ENCODE results near the gene SLC27A4.
A peak's percentile ranks its signal among the peaks of the same experiment; 100 is the strongest.

The SLC27A4 gene

GRCh38 chr9:128317629-128318028 is 22.7 kb upstream of the SLC27A4 start:
- no peak overlapping the region for H3K27ac ChIP-seq
- TF ChIP-seq CTCF (IDR thresholded peaks at IDR 0.05) (no peak), ZFX (IDR thresholded peaks at IDR 0.05; ENCODE audit: borderline replicate concordance) (no peak)

GRCh38 chr9:128321343-128321742 is 19.0 kb upstream of the SLC27A4 start:
- peak overlapping the region; percentile 92 for H3K27ac ChIP-seq
- TF ChIP-seq CTCF (IDR thresholded peaks at IDR 0.05) = no peak
- no peak for TF ChIP-seq ZFX (IDR thresholded peaks at IDR 0.05; ENCODE audit: borderline replicate concordance)

GRCh38 chr9:128321879-128322403 is 18.4 kb upstream of the SLC27A4 start:
- TF ChIP-seq CTCF (IDR thresholded peaks at IDR 0.05) = no peak
- no peak for TF ChIP-seq ZFX (IDR thresholded peaks at IDR 0.05; ENCODE audit: borderline replicate concordance)
- H3K27ac ChIP-seq = peak overlapping the region; percentile 92

DNA sequence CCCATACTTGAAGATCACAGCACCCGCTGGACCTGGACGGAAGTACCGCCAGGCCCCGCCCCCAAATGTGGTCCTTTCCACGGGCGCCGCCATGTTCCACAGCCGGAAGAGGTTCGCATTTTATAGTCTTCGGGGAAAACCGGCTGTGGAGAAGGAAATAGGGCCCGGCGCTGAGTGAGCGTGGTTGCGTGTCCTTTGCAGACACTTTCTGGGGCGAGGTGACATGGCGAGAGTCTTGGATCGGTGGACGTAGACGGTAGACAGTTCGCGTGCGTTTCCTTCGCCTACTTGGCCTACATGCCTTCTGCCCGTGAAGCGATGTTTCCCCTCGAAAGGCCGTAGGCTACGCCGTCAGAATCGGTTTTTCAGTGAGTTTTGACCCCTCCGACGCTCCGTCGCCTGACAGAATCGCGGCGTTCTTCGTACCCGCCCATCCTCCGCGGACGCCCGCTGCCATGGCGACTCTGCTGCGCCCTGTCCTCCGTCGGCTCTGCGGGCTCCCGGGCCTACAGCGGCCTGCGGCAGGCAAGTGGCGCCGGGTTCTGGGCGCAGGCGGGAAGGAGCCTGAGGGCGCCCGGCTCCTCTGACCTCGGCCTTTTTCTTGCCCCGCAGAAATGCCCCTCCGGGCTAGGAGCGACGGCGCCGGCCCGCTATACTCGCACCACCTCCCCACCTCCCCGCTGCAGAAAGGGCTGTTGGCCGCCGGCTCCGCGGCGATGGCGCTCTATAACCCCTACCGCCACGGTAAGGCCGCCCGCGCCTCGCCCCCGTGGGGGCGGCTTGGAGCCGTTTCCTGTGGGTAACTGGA is 17.7 kb upstream of the SLC27A4 start, which contains the start of the genes COQ4 and TRUB2:
Gene COQ4 (plus strand): TSS at position 436 of the 808 bp plus-strand sequence. CDS start 20 bp downstream, at position 456.
Gene TRUB2 (minus strand): TSS at position 44 of the 808 bp plus-strand sequence. CDS start 39 bp downstream, at position 5.
- peak within 1 kb of the TSS; percentile 92 for H3K27ac ChIP-seq
- no peak for TF ChIP-seq CTCF (IDR thresholded peaks at IDR 0.05)
- no peak for TF ChIP-seq ZFX (IDR thresholded peaks at IDR 0.05; ENCODE audit: borderline replicate concordance)

DNA sequence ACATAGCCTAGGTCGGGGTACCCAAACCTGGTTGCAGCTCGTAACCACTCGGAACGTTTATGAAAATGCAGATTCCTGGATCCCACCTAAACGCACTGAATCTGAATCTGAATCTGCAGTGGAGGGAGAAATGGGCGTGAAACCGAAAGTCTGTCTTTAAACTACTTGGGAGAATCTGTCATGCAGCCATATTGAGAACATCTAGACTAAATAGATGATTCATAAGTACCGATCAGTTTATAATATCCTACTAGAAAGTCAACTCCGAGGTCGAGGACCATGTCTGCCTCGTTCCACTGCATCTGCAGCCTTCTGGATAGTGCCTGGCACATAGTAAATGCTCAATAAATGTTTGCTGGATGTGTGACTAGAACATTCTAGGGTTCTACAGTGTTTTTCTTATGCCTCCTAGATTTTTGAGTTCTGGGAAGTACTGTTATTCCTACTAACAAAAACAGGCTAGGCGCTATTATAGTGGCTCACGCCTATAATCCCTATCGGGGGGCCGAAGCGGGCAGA is 17.1 kb upstream of the SLC27A4 start:
- peak overlapping the region; percentile 92 for H3K27ac ChIP-seq
- TF ChIP-seq CTCF (IDR thresholded peaks at IDR 0.05) = no peak
- TF ChIP-seq ZFX (IDR thresholded peaks at IDR 0.05; ENCODE audit: borderline replicate concordance) = no peak

GRCh38 chr9:128323791-128324190 is 16.5 kb upstream of the SLC27A4 start:
- no peak for TF ChIP-seq ZFX (IDR thresholded peaks at IDR 0.05; ENCODE audit: borderline replicate concordance)
- H3K27ac ChIP-seq = peak overlapping the region; percentile 92

DNA sequence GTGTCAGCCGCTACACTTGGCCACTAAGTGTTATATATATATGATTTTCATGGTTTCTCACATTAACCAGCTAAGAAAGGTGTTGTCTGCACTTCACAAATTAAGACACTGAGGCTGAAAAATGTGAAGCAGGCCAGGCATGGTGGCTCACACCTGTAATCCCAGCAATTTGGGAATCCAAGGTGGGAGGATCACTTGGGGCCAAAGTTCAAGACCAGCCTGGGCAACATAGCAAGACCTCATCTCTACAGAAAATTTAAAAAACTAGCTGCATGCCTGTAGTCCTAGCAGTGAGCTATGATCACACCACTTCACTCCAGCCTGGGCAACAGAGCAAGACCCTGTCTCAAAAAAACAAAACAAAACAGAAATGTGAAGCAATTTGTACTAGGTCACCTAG is 15.9 kb upstream of the SLC27A4 start:
- no peak overlapping the region for H3K27ac ChIP-seq
- no peak for TF ChIP-seq CTCF (IDR thresholded peaks at IDR 0.05)
- no peak for TF ChIP-seq ZFX (IDR thresholded peaks at IDR 0.05; ENCODE audit: borderline replicate concordance)
